NT2/D1 (cell line): Measurements from ENCODE around the gene NUBP1.

Experiments
- SUZ12 ChIP-seq: IDR thresholded peaks from 2 replicates; pipeline ENCODE4 v1.6.1; 2011; ENCODE audit not compliant: insufficient read length, insufficient read depth; ENCODE audit errors: extremely low read depth
- YY1 ChIP-seq: IDR thresholded peaks from 2 replicates; pipeline ENCODE4 v1.6.1; 2011; ENCODE audit not compliant: insufficient read length, insufficient read depth
- ZNF274 ChIP-seq: IDR thresholded peaks from 2 replicates; pipeline ENCODE4 v1.6.1; 2011; ENCODE audit warnings: mild to moderate bottlenecking, low read depth, low read length

DNA sequence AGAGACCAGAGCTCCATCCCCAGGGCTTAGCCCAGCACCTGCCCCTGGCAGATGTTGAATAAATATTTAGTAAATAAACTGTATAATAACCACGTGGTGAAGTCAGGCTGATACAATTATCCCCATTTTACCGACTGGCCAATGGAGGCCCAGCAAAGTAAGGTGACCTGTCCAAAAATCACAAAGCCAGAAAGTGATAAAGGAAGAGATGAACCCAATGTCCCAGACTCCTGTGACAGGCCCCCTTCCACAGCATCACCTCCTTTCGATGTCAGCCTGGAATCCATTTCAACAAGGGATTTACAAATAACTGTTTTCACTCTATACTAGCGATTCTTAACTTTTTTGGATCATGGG, 69.4 kb downstream of the NUBP1 start:
- TF ChIP-seq YY1 = no peak
- TF ChIP-seq ZNF274 = no peak
- no peak for TF ChIP-seq SUZ12
